DOHH2 (cell line): ENCODE results near the gene EML1.

Experiments
- CTCF ChIP-seq: fragments of 200-600 bp; sonication (generic); IDR thresholded peaks from one replicate; pipeline ENCODE4 v1.5.1; 2014; ENCODE audit warnings: antibody characterized with exemption, mild to moderate bottlenecking, low read depth, low read length; ENCODE audit not compliant: poor library complexity, severe bottlenecking
- EZH2phosphoT487 ChIP-seq: fragments of 200-600 bp; sonication (generic); IDR thresholded peaks from 2 replicates; pipeline ENCODE4 v1.6.1; 2017; ENCODE audit warnings: borderline replicate concordance, mild to moderate bottlenecking, antibody characterized with exemption, low read length, moderate library complexity, mixed read lengths

GRCh38 chr14:99744873-99745224 lies 48.4 kb upstream of the EML1 start:
- TF ChIP-seq CTCF (no peak), EZH2phosphoT487 (no peak)
